HepG2 (cell line): ENCODE measurements around the gene LIPC. TPM values are rescaled to one million over a fixed set of nuclear protein-coding genes. Genes with fewer than 3 reads are reported as not detected.

Experiments used
- ATAC-seq: fragments of 200-7000 bp; cut with Tn5 transposase; 3 replicates; pipeline ENCODE4 v1.9.1; 2020; ENCODE audit warnings: mild to moderate bottlenecking, moderate library complexity
- BruUV-seq: library from RNA; stranded (reverse); fragments of 400-500 nt; replicated peaks from 2 replicates; lab custom pipeline; 2021; lab: Mats Ljungman, UMichigan
- CTCF ChIA-PET: fragments of 300-600 bp; formaldehyde crosslinking; extraction: SDS; loops from one replicate; lab custom pipeline; 2021; ENCODE audit warnings: low total read pairs, inconsistent platforms, low intra/inter-chr PET ratio; lab: Yijun Ruan, JAX
- POLR2A ChIA-PET: fragments of 350-600 bp; sonication (Branson Sonifier 250); formaldehyde crosslinking; loops from one replicate; lab custom pipeline; 2020; ENCODE audit warnings: antibody characterized with exemption, inconsistent platforms; lab: Yijun Ruan, JAX
- DNase-seq: peaks from one replicate; pipeline ENCODE4 v3.0.0-alpha.2; 2015; ENCODE audit warnings: low spot score
- FAIRE-seq: peaks from 3 replicates; lab custom pipeline; 2011; peaks lifted over from hg19 to GRCh38; lab: Jason Lieb, UNC
- H2AFZ ChIP-seq: one replicate; pipeline ENCODE4 v1.6.1; 2011; ENCODE audit warnings: low read length, inconsistent platforms
- H3K27ac ChIP-seq: fragments of 300-600 bp; 3 replicates; pipeline ENCODE4 v1.8.0; 2011; ENCODE audit warnings: mixed run types, mild to moderate bottlenecking, mixed read lengths, low read length, inconsistent platforms; ENCODE audit not compliant: insufficient read depth; ENCODE audit errors: extremely low read length
- H3K27me3 ChIP-seq, 2 experiments: fragments of 200-600 bp in 1 of 2; 2 replicates in 1 of 2; 3 replicates in 1 of 2; pipeline versions ENCODE4 v1.6.0 to v1.8.0; 2011; ENCODE audit warnings: low read length in 2 of 2, mild to moderate bottlenecking in 2 of 2, moderate library complexity in 2 of 2, inconsistent platforms in 1 of 2; ENCODE audit not compliant: insufficient read depth in 2 of 2, control insufficient read depth in 1 of 2
- H3K36me3 ChIP-seq, 2 experiments: fragments of 200-600 bp in 1 of 2; replicated peaks in 1 of 2; 2 replicates in 1 of 2; 3 replicates in 1 of 2; pipeline versions ENCODE4 v1.5.1 to v1.8.0; 2011; ENCODE audit warnings: low read length in 2 of 2, inconsistent platforms in 1 of 2; ENCODE audit not compliant: insufficient read depth in 2 of 2, control insufficient read depth in 1 of 2
- H3K4me1 ChIP-seq: 2 replicates; pipeline ENCODE4 v1.5.1; 2012; ENCODE audit warnings: low read length, inconsistent platforms; ENCODE audit not compliant: insufficient read depth
- H3K4me2 ChIP-seq: 2 replicates; pipeline ENCODE4 v1.6.0; 2011; ENCODE audit warnings: low read depth, low read length, inconsistent platforms
- H3K4me3 ChIP-seq, 3 experiments: fragments of 200-600 bp in 1 of 3; sonication (generic), shearing (Covaris generic) in 1 of 3; replicated peaks in 1 of 3; 2 replicates each; pipeline ENCODE4 v1.5.1; 2011 to 2016; ENCODE audit warnings: low read length in 3 of 3, inconsistent platforms in 2 of 3, low read depth in 2 of 3, mild to moderate bottlenecking in 2 of 3, control low read depth in 1 of 3, mixed read lengths in 1 of 3; ENCODE audit not compliant: insufficient read depth in 1 of 3
- H3K79me2 ChIP-seq: one replicate; pipeline ENCODE4 v1.6.1; 2011; ENCODE audit warnings: low read length, inconsistent platforms; ENCODE audit not compliant: insufficient read depth
- H3K9ac ChIP-seq: 2 replicates; pipeline ENCODE4 v1.6.0; 2011; ENCODE audit warnings: mild to moderate bottlenecking, low read depth, low read length, inconsistent platforms; ENCODE audit not compliant: insufficient read depth
- H3K9me3 ChIP-seq: 2 replicates; pipeline ENCODE4 v1.5.1; 2012; ENCODE audit warnings: mild to moderate bottlenecking, low read length
- H4K20me1 ChIP-seq: 2 replicates; pipeline ENCODE4 v1.6.0; 2011; ENCODE audit warnings: inconsistent platforms, mild to moderate bottlenecking, low read length, moderate library complexity; ENCODE audit not compliant: insufficient read depth
- ADNP ChIP-seq: sonication (generic); formaldehyde crosslinking; IDR thresholded peaks from 2 replicates; pipeline ENCODE4 v1.4.0; 2020; ENCODE audit warnings: missing genetic modification reagents
- ATF6 ChIP-seq: sonication (generic); formaldehyde crosslinking; conservative IDR thresholded peaks from 2 replicates; pipeline ENCODE4 v1.4.0; 2020; ENCODE audit warnings: missing genetic modification reagents
- CEBPG ChIP-seq: IDR thresholded peaks from 2 replicates; pipeline ENCODE4 v1.6.1; 2016
- KAT8 ChIP-seq: IDR thresholded peaks from 2 replicates; pipeline ENCODE4 v1.6.1; 2016; ENCODE audit warnings: missing genetic modification reagents, missing compliant biosample characterization
- MATR3 ChIP-seq: sonication (generic); formaldehyde crosslinking; IDR thresholded peaks from 2 replicates; pipeline ENCODE4 v1.4.0; 2020; ENCODE audit warnings: missing genetic modification reagents
- NFKB2 ChIP-seq: sonication (generic); formaldehyde crosslinking; IDR thresholded peaks from 2 replicates; pipeline ENCODE4 v1.4.0; 2020; ENCODE audit warnings: missing genetic modification reagents, borderline replicate concordance
- SSRP1 ChIP-seq: IDR thresholded peaks from 2 replicates; pipeline ENCODE4 v1.6.1; 2016; ENCODE audit warnings: control low read depth
- TBX2 ChIP-seq: sonication (generic); formaldehyde crosslinking; IDR thresholded peaks from 2 replicates; pipeline ENCODE4 v1.5.0; 2020; ENCODE audit warnings: missing genetic modification reagents, mild to moderate bottlenecking, borderline replicate concordance
- ZNF740 ChIP-seq: sonication (generic); formaldehyde crosslinking; IDR thresholded peaks from 2 replicates; pipeline ENCODE4 v1.4.0; 2020; ENCODE audit warnings: missing genetic modification reagents
- WGBS: methylation state at CpG from one replicate; pipeline ENCODE4 v1.1.6; 2017; ENCODE audit warnings: low lambda C conversion rate; 5-methylcytosine and 5-hydroxymethylcytosine counted together
- in situ Hi-C: cut with HindIII; loops from 2 replicates; pipeline ENCODE4 v1.10.0; 2017; ENCODE audit warnings: low pct_unique_long_range_greater_than_20kb; ENCODE audit not compliant: extremely low pct_ligation_motif_present
- intact Hi-C: fragments of 100-400 bp; cut with micrococcal nuclease; formaldehyde crosslinking; loops from one replicate; pipeline ENCODE4 v1.10.0; 2022; ENCODE audit not compliant: unreplicated experiment
- polyA plus RNA-seq, 8 experiments: library from polyadenylated mRNA; depleted of rRNA in 3 of 8; stranded (reverse) in 7 of 8; unstranded in 1 of 8; fragments of >200 nt; fragmentation: Illumina TruSeq in 4 of 8; extraction: Trizol in 4 of 8; gene quantifications; 2 replicates each; pipeline versions ENCODE4 v1.2.1 to v1.2.3, GENCODE V29; 2011 to 2016; ENCODE audit warnings: low read depth in 4 of 8, missing spikeins in 1 of 8, mixed read lengths in 1 of 8; ENCODE audit not compliant: insufficient read depth in 1 of 8
- total RNA-seq, 5 experiments: library from RNA; depleted of rRNA; stranded (reverse); fragments of >200 nt; fragmentation: Illumina TruSeq; extraction: Trizol; gene quantifications; 2 replicates each; pipeline ENCODE4 v1.2.3, GENCODE V29; 2016; ENCODE audit warnings: low read depth in 1 of 5
- TF ChIP-seq, protein P1 (sequence below): sonication (generic); formaldehyde crosslinking; IDR thresholded peaks from 2 replicates; pipeline ENCODE4 v1.5.1; 2020; ENCODE audit warnings: mild to moderate bottlenecking, missing genetic modification reagents, moderate library complexity

Gene LIPC
- total and polyA plus RNA-seq, 2 of the 13 experiments (the other 11 are each of a cell fraction or from before 2014, with no cell fraction given) = 26.0 to 38.0 TPM

DNA sequence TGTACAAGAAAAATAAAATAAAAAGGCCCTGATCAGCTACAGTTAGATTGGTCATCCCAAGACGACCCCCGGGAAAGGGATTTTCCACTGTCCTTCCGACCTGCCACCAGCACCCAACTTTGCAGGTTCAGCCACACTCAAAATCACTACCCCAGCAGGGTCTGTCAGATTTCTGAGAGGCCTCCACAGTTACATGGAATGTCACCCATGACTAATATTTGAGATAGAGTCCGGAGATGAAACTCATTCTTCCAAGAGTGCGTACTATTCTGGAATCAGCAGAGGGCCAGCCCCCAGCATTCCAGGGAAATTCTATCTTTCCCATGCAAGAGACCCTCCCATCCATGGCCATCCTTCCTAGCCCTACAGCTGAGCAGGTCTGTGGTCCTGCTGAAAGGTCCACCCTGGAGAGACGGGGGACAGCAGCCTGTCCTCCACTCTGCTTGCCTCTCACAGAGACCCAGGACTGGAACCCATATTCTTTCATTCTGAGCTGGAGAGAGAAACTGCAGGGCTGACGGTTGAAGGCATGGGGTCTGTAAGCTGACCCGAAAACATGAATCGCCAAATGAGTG is 5.8 kb downstream of the LIPC start:
- no peak overlapping the region for H3K4me3 ChIP-seq
- H2AFZ ChIP-seq = no peak overlapping the region
- no peaks in the 10 kb centered on the region for H3K36me3 ChIP-seq
- H3K4me1 ChIP-seq = peaks cover 76% of the 10 kb centered on the region
- peaks cover 8% of the 10 kb centered on the region for H3K79me2 ChIP-seq
- DNase-seq = no peak
- no peak overlapping the region for H3K27ac ChIP-seq
- no peak overlapping the region for H3K9ac ChIP-seq
- H3K27me3 ChIP-seq = no peaks in the 10 kb centered on the region
- in situ Hi-C loops (no loop called here), intact Hi-C loops (loop anchor here (10.0 kb wide), 1 partner anchor 187 kb away; no protein-coding TSS in a partner anchor)
- H3K4me2 ChIP-seq = no peak overlapping the region
- 93% methylated on average over 9 of the region's 9 CpGs for WGBS
- no peaks in the 10 kb centered on the region for H3K9me3 ChIP-seq
- no peak for FAIRE-seq
- POLR2A ChIA-PET = no interaction called here
- BruUV-seq = no TSS peak
- CTCF ChIA-PET = no interaction called here
- no peaks in the 10 kb centered on the region for H4K20me1 ChIP-seq
- TF ChIP-seq ADNP (CRISPR knock-in tag) = no peak
- TF ChIP-seq MATR3 = no peak
- TF ChIP-seq KAT8 = no peak
- no peak for TF ChIP-seq ATF6 (CRISPR knock-in tag)
- TF ChIP-seq ZNF740 (CRISPR knock-in tag) = no peak
- no peak for TF ChIP-seq NFKB2 (CRISPR knock-in tag)
- ATAC-seq = no peak

DNA sequence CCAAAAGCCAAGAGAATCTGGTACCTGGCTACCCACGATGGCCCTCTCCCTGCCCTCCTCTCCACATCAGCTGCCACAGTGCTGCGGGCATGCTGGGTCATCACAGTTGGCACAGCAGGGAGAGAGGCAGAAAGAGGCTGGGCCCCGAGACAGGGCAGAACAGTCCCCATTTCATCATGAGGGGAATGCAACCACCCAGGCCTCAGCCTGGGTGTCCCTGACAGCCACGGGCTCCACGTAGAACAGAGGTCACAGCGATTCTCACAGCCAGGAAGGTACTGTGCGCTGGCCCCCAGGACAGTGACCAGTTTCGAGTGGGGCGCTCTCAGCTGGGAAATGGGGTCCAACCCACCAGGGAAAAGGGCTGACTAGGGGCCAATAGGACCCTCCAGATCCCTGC is 6.3 kb downstream of the LIPC start:
- ChIA-PET CTCF (no interaction called here), POLR2A (no interaction called here)
- Histone ChIP-seq H3K9me3 (no peaks in the 10 kb centered on the region), H3K4me2 (no peak overlapping the region), H3K79me2 (peaks cover 8% of the 10 kb centered on the region), H3K27ac (no peak overlapping the region), H3K9ac (no peak overlapping the region), H3K4me1 (peaks cover 75% of the 10 kb centered on the region), H2AFZ (no peak overlapping the region), H3K4me3 (no peak overlapping the region), H3K27me3 (no peaks in the 10 kb centered on the region), H4K20me1 (no peaks in the 10 kb centered on the region), H3K36me3 (no peaks in the 10 kb centered on the region)
- FAIRE-seq (no peak), DNase-seq (no peak), ATAC-seq (no peak; the same call in 2 of the 3 replicates)
- no TSS peak for BruUV-seq
- 95% methylated on average over 8 of the region's 9 CpGs for WGBS
- in situ Hi-C loops (no loop called here), intact Hi-C loops (loop anchor here (10.0 kb wide), 1 partner anchor 187 kb away; no protein-coding TSS in a partner anchor)
- TF ChIP-seq, protein P1, sequence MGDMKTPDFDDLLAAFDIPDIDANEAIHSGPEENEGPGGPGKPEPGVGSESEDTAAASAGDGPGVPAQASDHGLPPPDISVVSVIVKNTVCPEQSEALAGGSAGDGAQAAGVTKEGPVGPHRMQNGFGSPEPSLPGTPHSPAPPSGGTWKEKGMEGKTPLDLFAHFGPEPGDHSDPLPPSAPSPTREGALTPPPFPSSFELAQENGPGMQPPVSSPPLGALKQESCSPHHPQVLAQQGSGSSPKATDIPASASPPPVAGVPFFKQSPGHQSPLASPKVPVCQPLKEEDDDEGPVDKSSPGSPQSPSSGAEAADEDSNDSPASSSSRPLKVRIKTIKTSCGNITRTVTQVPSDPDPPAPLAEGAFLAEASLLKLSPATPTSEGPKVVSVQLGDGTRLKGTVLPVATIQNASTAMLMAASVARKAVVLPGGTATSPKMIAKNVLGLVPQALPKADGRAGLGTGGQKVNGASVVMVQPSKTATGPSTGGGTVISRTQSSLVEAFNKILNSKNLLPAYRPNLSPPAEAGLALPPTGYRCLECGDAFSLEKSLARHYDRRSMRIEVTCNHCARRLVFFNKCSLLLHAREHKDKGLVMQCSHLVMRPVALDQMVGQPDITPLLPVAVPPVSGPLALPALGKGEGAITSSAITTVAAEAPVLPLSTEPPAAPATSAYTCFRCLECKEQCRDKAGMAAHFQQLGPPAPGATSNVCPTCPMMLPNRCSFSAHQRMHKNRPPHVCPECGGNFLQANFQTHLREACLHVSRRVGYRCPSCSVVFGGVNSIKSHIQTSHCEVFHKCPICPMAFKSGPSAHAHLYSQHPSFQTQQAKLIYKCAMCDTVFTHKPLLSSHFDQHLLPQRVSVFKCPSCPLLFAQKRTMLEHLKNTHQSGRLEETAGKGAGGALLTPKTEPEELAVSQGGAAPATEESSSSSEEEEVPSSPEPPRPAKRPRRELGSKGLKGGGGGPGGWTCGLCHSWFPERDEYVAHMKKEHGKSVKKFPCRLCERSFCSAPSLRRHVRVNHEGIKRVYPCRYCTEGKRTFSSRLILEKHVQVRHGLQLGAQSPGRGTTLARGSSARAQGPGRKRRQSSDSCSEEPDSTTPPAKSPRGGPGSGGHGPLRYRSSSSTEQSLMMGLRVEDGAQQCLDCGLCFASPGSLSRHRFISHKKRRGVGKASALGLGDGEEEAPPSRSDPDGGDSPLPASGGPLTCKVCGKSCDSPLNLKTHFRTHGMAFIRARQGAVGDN (CRISPR knock-in tag) = peak; percentile 21; the same call in 1 of the 2 replicates
- no peak for TF ChIP-seq SSRP1
- no peak for TF ChIP-seq TBX2 (CRISPR knock-in tag)
- TF ChIP-seq CEBPG (CRISPR knock-in tag) = no peak
